Activated T-cell treated with anti-CD3 and anti-CD28 coated beads, Interleukin-2, amount 50 U/mL, for 24 hours (primary cell): Measurements from ENCODE around the gene LENG9.
A peak's percentile ranks its signal among the peaks of the same experiment; 100 is the strongest.
"Not testable (repeated sequence)": the region's sequence is repeated elsewhere in the genome, so short reads cannot be mapped to it uniquely, and the experiment has no call there.

Experiments
- DNase-seq: peaks from one replicate; pipeline ENCODE4 v3.0.0-alpha.2; 2020
- H3K27ac Mint-ChIP-seq: 2 replicates; pipeline ENCODE4 v1.8.0; 2020; ENCODE audit warnings: mild to moderate bottlenecking, mixed read lengths
- H3K27me3 Mint-ChIP-seq: 2 replicates; pipeline ENCODE4 v1.8.0; 2020; ENCODE audit warnings: mixed read lengths
- H3K36me3 Mint-ChIP-seq: 2 replicates; pipeline ENCODE4 v1.8.0; 2020; ENCODE audit warnings: low read depth, mixed read lengths
- H3K4me1 Mint-ChIP-seq: 2 replicates; pipeline ENCODE4 v1.8.0; 2020; ENCODE audit warnings: low read depth, mixed read lengths
- H3K4me3 Mint-ChIP-seq: 2 replicates; pipeline ENCODE4 v1.8.0; 2020; ENCODE audit warnings: mild to moderate bottlenecking, moderate library complexity, mixed read lengths
- H3K9me3 Mint-ChIP-seq: 2 replicates; pipeline ENCODE4 v1.8.0; 2020; ENCODE audit warnings: mixed read lengths

The LENG9 gene

GRCh38 chr19:54463531-54464043 lies at the start of gene LENG9:
LENG9 (minus strand) TSS chr19:54463778; CDS start chr19:54463526, 252 bp downstream.
- Mint-ChIP-seq H3K4me1 (peaks cover 32% of the 10 kb centered on the region), H3K9me3 (no peaks in the 10 kb centered on the region), H3K4me3 (peak within 1 kb of the TSS; percentile 80), H3K27me3 (peaks cover 19% of the 10 kb centered on the region), H3K36me3 (peaks cover 46% of the 10 kb centered on the region), H3K27ac (peak within 1 kb of the TSS; percentile 95)
- DNase-seq, result peak; percentile 94

DNA sequence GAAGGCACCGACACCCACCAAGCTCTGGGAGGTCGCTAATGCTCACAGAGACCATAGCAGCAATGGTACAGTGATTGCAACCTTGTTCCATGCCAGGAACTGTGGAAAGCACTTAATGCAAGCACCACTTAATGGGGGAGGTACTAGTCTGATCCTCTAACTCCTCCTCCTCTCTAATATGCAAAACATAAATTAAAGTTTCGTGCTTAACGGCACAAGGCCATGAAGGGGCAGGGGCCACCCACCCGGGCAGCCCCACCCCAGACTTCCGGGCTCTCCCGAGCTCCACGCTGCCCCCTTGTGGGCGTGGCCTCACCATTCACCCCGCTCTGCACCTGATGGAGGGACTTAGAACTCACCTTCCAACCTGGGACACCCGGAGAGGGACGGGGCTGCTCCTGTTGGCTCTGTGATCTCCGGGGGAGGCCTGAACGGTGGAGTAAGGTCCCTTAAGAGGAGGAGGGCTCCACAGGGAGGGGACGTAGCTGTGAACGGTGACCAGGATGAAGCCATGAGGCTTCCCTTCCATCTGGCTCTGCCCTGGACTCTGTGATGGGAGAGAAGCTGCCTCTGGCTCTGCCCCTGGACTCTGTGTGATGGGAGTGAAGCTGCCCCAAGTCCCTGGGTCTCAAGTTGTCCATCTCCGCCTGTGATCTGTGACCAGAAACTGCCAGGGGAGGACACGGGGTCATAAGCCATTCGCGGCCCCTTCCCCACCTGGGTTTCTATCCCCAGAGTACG lies 45.8 kb upstream of the LENG9 start:
- Mint-ChIP-seq H3K4me1 (peaks cover 14% of the 10 kb centered on the region), H3K27me3 (peaks cover 34% of the 10 kb centered on the region)
- not testable (repeated sequence) for H3K4me3 Mint-ChIP-seq, H3K9me3 Mint-ChIP-seq, H3K27ac Mint-ChIP-seq, DNase-seq, H3K36me3 Mint-ChIP-seq

- Mint-ChIP-seq H3K27me3 (peaks cover 32% of the 10 kb centered on the region), H3K4me1 (peaks cover 14% of the 10 kb centered on the region)
- H3K27ac Mint-ChIP-seq, H3K36me3 Mint-ChIP-seq, DNase-seq, H3K4me3 Mint-ChIP-seq, H3K9me3 Mint-ChIP-seq: not testable (repeated sequence)
These were observed 44.9 kb upstream of the LENG9 start for GRCh38 chr19:54508487-54508886.

DNA sequence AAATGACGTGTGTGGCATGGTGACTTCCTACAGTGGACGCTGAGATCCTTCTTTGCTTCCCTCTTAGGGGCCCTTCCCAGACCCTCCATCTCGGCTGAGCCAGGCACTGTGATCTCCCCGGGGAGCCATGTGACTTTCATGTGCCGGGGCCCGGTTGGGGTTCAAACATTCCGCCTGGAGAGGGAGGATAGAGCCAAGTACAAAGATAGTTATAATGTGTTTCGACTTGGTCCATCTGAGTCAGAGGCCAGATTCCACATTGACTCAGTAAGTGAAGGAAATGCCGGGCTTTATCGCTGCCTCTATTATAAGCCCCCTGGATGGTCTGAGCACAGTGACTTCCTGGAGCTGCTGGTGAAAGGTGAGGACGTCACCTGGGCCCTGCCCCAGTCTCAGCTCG lies 44.2 kb upstream of the LENG9 start:
- Mint-ChIP-seq H3K4me1 (peaks cover 14% of the 10 kb centered on the region), H3K27me3 (peaks cover 25% of the 10 kb centered on the region), H3K9me3 (no peaks in the 10 kb centered on the region), H3K27ac (no peak overlapping the region), H3K36me3 (no peaks in the 10 kb centered on the region), H3K4me3 (no peak overlapping the region)
- no peak for DNase-seq

DNA sequence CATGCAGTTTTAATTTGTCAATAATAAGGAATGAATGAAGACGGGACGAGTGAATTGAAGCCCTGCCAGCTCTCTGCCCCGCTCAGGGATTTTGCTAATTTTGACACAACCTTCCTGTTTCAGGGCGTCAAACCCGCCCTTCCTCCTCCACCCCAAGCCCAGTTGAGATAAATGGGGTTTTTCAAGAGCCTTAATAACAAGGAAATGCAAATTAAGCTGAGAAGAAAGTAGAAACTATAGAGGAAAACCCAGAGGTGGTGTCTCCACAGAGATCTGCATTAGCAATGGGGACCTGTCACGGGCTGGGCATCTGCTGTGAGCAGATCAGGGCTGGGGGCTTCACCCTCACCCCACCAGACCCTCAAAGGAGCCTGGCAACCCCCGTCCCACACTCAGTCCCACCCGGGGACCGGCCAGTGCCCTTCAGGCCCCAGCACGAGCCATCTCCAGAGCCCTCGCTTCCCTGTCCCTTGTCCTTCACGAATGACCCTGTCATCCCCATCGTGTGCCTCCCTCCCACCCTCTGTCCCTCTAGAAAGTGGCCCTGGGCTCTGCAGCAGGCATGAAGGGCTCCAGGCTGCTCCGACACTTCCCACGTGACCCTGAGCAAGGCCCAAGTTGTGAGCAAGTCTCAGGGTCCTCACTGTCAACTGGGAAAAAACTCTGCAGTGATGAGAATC lies 43.6 kb upstream of the LENG9 start:
- DNase-seq, H3K4me3 Mint-ChIP-seq, H3K27ac Mint-ChIP-seq, H3K9me3 Mint-ChIP-seq, H3K36me3 Mint-ChIP-seq: not testable (repeated sequence)
- H3K4me1 Mint-ChIP-seq, result peaks cover 20% of the 10 kb centered on the region
- peaks cover 25% of the 10 kb centered on the region for H3K27me3 Mint-ChIP-seq

- peaks cover 20% of the 10 kb centered on the region for H3K4me1 Mint-ChIP-seq
These were observed 42.5 kb upstream of the LENG9 start for GRCh38 chr19:54506079-54506478.

GRCh38 chr19:54505542-54505941 lies 42.0 kb upstream of the LENG9 start:
- H3K4me3 Mint-ChIP-seq, DNase-seq, H3K27ac Mint-ChIP-seq, H3K9me3 Mint-ChIP-seq, H3K36me3 Mint-ChIP-seq: not testable (repeated sequence)
- H3K4me1 Mint-ChIP-seq, result peaks cover 20% of the 10 kb centered on the region
- peaks cover 34% of the 10 kb centered on the region for H3K27me3 Mint-ChIP-seq

More at GRCh38 chr19:54506079-54506478, 42.5 kb upstream of the LENG9 start:
- H3K36me3 Mint-ChIP-seq, result no peaks in the 10 kb centered on the region
- H3K4me3 Mint-ChIP-seq, result no peak overlapping the region
- no peak for DNase-seq
- H3K9me3 Mint-ChIP-seq, result no peaks in the 10 kb centered on the region
- H3K27me3 Mint-ChIP-seq, result peaks cover 29% of the 10 kb centered on the region
- no peak overlapping the region for H3K27ac Mint-ChIP-seq

DNA sequence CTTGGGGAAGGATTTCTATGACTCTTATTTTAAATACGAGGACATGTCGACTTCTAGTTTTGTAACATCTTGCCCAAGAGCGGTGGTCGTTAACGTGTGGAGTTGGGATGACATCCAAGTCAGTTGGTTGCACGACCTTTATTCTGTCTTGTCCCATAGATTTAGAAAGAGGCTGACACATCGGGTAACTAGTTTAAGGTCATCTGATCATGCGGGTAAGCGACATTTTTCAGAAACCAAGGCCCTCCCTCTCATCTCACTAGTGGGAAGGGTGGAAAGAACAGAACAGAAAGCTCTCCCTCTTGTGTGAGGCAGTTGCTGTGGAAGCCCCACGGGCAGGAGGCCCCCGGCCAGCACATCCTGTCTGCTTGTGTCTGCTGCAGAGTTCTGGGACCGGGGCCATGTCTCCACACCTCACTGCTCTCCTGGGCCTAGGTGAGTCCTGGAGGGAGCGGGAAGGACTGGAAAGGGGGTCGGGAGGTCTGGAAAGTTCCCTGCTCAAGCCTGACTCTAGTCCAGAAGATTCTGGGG lies 39.0 kb upstream of the LENG9 start, which contains the start of gene LAIR2:
LAIR2 (plus strand) TSS at position 314 of the 531 bp plus-strand sequence; CDS start at position 402, 88 bp downstream.
- Mint-ChIP-seq H3K36me3 (no peaks in the 10 kb centered on the region), H3K27ac (no peak within 1 kb of the TSS), H3K9me3 (no peaks in the 10 kb centered on the region), H3K4me1 (peaks cover 30% of the 10 kb centered on the region), H3K4me3 (peak within 1 kb of the TSS; percentile 37), H3K27me3 (peaks cover 36% of the 10 kb centered on the region)
- no peak for DNase-seq

- H3K9me3 Mint-ChIP-seq, DNase-seq, H3K36me3 Mint-ChIP-seq, H3K4me3 Mint-ChIP-seq, H3K27ac Mint-ChIP-seq: not testable (repeated sequence)
- Mint-ChIP-seq H3K4me1 (peaks cover 28% of the 10 kb centered on the region), H3K27me3 (peaks cover 38% of the 10 kb centered on the region)
These were observed 34.8 kb upstream of the LENG9 start for GRCh38 chr19:54498451-54498772.

DNA sequence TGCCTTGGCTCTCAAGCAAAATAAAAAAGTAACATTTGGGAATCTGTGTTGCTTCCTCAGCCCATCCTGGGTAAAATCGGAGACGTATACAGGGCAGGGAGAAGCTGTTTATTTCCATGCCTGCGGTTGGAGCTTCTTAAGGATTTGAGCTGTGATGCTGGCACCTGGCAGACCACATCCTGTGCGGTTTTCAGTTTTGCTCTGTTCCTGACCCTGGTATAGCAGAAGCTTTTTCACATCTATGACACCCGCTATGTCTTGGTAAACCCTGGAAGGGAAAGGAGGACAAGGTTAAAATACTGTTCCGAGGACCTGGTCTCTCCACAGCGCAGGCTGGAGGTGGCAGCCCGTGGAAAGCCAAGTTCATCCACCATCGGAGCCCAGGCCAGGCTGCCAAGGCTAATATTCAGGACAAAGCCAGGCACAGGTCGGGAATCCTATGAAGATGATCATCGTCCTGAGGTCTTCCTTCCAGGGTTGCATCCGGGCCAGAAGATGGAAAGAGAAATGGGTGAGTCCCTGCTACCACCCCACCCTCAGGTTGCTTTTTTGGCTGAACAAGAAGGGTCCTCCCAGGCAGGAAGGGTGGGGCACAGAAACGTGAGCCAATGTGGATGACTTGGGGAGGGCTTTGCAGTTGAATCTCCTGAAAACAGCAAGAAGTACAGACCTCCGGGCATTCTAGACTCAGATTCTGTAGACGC lies 34.3 kb upstream of the LENG9 start:
- not testable (repeated sequence) for H3K36me3 Mint-ChIP-seq, DNase-seq, H3K4me3 Mint-ChIP-seq, H3K27ac Mint-ChIP-seq, H3K9me3 Mint-ChIP-seq
- Mint-ChIP-seq H3K27me3 (peaks cover 42% of the 10 kb centered on the region), H3K4me1 (peaks cover 28% of the 10 kb centered on the region)

DNA sequence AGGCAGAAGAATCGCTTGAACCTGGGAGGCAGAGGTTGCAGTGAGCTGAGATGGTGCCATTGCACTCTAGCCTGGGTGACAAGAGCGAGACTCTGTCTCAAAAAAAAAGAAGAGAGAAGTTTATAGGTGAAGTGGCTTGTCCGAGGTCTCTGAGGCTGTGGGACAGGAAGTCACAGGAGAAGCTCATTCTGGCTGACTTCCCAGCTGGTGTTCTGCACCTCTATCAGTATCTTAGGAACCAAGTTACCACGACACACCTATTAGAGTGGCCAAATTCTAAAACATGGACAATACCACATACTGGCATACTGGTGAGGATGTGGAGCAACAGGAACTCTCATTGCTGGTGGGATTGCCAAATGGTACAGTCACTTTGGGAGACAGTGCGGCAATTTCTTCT lies 31.7 kb upstream of the LENG9 start:
- not testable (repeated sequence) for H3K27ac Mint-ChIP-seq, DNase-seq, H3K9me3 Mint-ChIP-seq, H3K4me3 Mint-ChIP-seq, H3K36me3 Mint-ChIP-seq
- Mint-ChIP-seq H3K27me3 (peaks cover 46% of the 10 kb centered on the region), H3K4me1 (peaks cover 22% of the 10 kb centered on the region)

GRCh38 chr19:54493967-54494585 lies 30.5 kb upstream of the LENG9 start:
- Mint-ChIP-seq H3K4me3 (no peak overlapping the region), H3K4me1 (peaks cover 20% of the 10 kb centered on the region), H3K27me3 (peaks cover 40% of the 10 kb centered on the region), H3K27ac (no peak overlapping the region), H3K36me3 (no peaks in the 10 kb centered on the region), H3K9me3 (no peaks in the 10 kb centered on the region)
- no peak for DNase-seq

- Mint-ChIP-seq H3K27me3 (peaks cover 37% of the 10 kb centered on the region), H3K4me1 (peaks cover 11% of the 10 kb centered on the region)
- DNase-seq, H3K27ac Mint-ChIP-seq, H3K4me3 Mint-ChIP-seq, H3K36me3 Mint-ChIP-seq, H3K9me3 Mint-ChIP-seq: not testable (repeated sequence)
These were observed 29.5 kb upstream of the LENG9 start for GRCh38 chr19:54493056-54493455.

DNA sequence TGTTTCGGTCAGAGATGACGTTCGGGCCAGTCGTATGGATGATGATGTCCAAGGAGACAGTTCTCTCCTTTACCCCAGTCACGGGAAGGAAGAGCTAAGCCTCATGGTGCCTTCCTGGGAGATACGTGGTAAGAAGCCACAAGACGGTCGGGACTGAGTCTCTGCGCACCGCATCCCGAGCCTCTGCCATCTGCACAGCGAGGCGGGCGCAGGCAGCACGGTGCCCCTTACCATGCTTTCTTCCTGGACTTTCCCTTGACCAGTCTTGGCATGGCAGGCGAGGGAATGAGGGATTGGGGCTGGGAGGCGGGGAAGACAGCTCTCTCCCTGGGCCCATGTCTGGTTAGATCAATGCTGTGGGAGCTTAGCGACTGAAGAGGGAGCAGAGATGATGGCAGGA lies 29.0 kb upstream of the LENG9 start:
- Mint-ChIP-seq H3K36me3 (no peaks in the 10 kb centered on the region), H3K27me3 (peaks cover 36% of the 10 kb centered on the region), H3K4me1 (peaks cover 6% of the 10 kb centered on the region), H3K9me3 (no peaks in the 10 kb centered on the region), H3K27ac (no peak overlapping the region), H3K4me3 (no peak overlapping the region)
- DNase-seq, result no peak
